A673 (cell line): Measurements from ENCODE around the gene SH2B3.

Source experiments
- EZH2 ChIP-seq: fragments of 200-600 bp; sonication (generic); IDR thresholded peaks from 2 replicates; pipeline ENCODE4 v1.6.1; 2017; ENCODE audit warnings: borderline replicate concordance, low read depth, mild to moderate bottlenecking, mixed read lengths, antibody characterized with exemption, low read length; ENCODE audit not compliant: poor library complexity, severe bottlenecking
- TF ChIP-seq, protein P1 (sequence below): fragments of 300-800, 200-600 bp; sonication (generic); conservative IDR thresholded peaks from 2 replicates; pipeline ENCODE4 v1.5.1; 2017; ENCODE audit warnings: low read depth, mild to moderate bottlenecking, antibody characterized with exemption, low read length, moderate library complexity, mixed read lengths

DNA sequence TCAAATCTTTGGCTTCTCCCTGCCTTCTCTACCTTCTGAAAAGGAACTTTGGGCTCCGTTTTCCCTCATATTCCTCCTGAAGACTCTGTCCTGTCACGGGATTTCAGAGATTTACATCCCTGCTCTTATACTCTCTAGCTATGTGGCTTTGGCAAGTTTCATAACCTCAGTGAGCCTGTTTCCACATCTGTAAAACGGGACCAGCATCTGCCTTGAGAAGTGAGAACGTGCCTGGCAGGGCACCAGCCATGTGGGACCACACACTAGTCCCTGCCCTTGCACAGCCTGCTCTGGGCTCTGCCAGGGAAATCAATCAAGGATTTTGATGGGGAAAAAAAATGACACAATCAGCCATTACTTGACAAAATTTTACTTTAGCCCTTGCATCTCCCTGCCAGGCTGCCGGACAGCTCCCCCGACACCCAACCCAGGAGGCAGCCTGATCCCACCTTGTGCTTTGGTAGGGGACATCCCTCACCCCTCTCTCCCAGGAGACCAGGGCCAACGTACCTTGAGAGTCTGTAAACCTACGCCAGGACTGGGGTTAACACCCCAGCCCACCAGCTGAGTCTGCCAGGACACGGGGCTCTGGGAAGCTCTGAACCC lies 45.3 kb upstream of the SH2B3 start:
- TF ChIP-seq, protein P1, sequence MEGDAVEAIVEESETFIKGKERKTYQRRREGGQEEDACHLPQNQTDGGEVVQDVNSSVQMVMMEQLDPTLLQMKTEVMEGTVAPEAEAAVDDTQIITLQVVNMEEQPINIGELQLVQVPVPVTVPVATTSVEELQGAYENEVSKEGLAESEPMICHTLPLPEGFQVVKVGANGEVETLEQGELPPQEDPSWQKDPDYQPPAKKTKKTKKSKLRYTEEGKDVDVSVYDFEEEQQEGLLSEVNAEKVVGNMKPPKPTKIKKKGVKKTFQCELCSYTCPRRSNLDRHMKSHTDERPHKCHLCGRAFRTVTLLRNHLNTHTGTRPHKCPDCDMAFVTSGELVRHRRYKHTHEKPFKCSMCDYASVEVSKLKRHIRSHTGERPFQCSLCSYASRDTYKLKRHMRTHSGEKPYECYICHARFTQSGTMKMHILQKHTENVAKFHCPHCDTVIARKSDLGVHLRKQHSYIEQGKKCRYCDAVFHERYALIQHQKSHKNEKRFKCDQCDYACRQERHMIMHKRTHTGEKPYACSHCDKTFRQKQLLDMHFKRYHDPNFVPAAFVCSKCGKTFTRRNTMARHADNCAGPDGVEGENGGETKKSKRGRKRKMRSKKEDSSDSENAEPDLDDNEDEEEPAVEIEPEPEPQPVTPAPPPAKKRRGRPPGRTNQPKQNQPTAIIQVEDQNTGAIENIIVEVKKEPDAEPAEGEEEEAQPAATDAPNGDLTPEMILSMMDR: no peak
- TF ChIP-seq EZH2: no peak
